ENCODE measurements around the gene ROPN1L. TPM values are rescaled to one million over a fixed set of nuclear protein-coding genes. Genes with fewer than 3 reads are reported as not detected.

Gene ROPN1L
- total RNA-seq, 1 experiment from 2014 or later = 7.1 TPM

GRCh38 chr5:10454591-10455276, 13.1 kb downstream of the ROPN1L start:
- peaks cover 47% of the 10 kb centered on the region for H3K4me1 ChIP-seq (replicated peaks; ENCODE audit: insufficient read depth)
- no peaks in the 10 kb centered on the region for H3K9me3 ChIP-seq (ENCODE audit: insufficient read depth, low read depth)
- peak overlapping the region; percentile 72 for H3K27ac ChIP-seq
- CTCF ChIA-PET = interaction anchor here (0.6 to 6.5 kb wide), 7 partner anchors 97 to 270 kb away, joined by 3 to 69 read pairs (median 3); no protein-coding TSS in a partner anchor
- POLR2A ChIA-PET (ENCODE audit: unreplicated experiment) = interaction anchor here (0.7 to 1.7 kb wide), 4 partner anchors 17 to 153 kb away, joined by 3 to 10 read pairs (median 7); no protein-coding TSS in a partner anchor
- no peaks in the 10 kb centered on the region for H3K9me2 ChIP-seq (ENCODE audit: insufficient read depth)
- peak in 1 of 2 experiments; percentile 63 for DNase-seq
- H2AFZ ChIP-seq = no peak overlapping the region
- no TSS peak for BruUV-seq (replicated peaks)
- H3K36me3 ChIP-seq (ENCODE audit: low read depth) = no peaks in the 10 kb centered on the region
- no peak overlapping the region for H3K4me3 ChIP-seq
- H3K4me2 ChIP-seq = peak overlapping the region; percentile 17
- no peaks in the 10 kb centered on the region for H3K79me2 ChIP-seq (ENCODE audit: low read depth)
- H4K20me1 ChIP-seq (ENCODE audit: insufficient read depth) = no peaks in the 10 kb centered on the region
- intact Hi-C loops (cut with micrococcal nuclease; ENCODE audit: unreplicated experiment) = loop anchor here (1.0 to 10.0 kb wide), 7 partner anchors 31 to 1268 kb away; no protein-coding TSS in a partner anchor
- peaks cover 20% of the 10 kb centered on the region for H3F3A ChIP-seq (ENCODE audit: insufficient read depth, low read depth)
- TF ChIP-seq EZH2 (IDR thresholded peaks at IDR 0.05; ENCODE audit: low read depth) (no peak), CTCF (conservative IDR thresholded peaks at IDR 0.05) (no peak)
- H3K27me3 ChIP-seq (ENCODE audit: insufficient read depth, low read depth) = no peaks in the 10 kb centered on the region

GRCh38 chr5:10455277-10455670, 13.6 kb downstream of the ROPN1L start:
- Histone ChIP-seq H3K9me2 (ENCODE audit: insufficient read depth) (no peaks in the 10 kb centered on the region), H3K4me1 (replicated peaks; ENCODE audit: insufficient read depth) (peaks cover 48% of the 10 kb centered on the region), H3K79me2 (ENCODE audit: low read depth) (no peaks in the 10 kb centered on the region), H3K9me3 (ENCODE audit: insufficient read depth, low read depth) (no peaks in the 10 kb centered on the region), H3K27ac (no peak overlapping the region), H4K20me1 (ENCODE audit: insufficient read depth) (no peaks in the 10 kb centered on the region), H3K4me3 (no peak overlapping the region), H3K27me3 (ENCODE audit: insufficient read depth, low read depth) (no peaks in the 10 kb centered on the region), H3K36me3 (ENCODE audit: low read depth) (no peaks in the 10 kb centered on the region), H3K4me2 (no peak overlapping the region), H2AFZ (no peak overlapping the region), H3F3A (ENCODE audit: insufficient read depth, low read depth) (peaks cover 20% of the 10 kb centered on the region)
- no peak for DNase-seq
- TF ChIP-seq EZH2 (IDR thresholded peaks at IDR 0.05; ENCODE audit: low read depth) = no peak
- POLR2A ChIA-PET (ENCODE audit: unreplicated experiment) = interaction anchor here (0.7 to 1.7 kb wide), 3 partner anchors 16 to 153 kb away, joined by 3 to 10 read pairs (median 5); no protein-coding TSS in a partner anchor
- no TSS peak for BruUV-seq (replicated peaks)
- intact Hi-C loops (cut with micrococcal nuclease; ENCODE audit: unreplicated experiment) = loop anchor here (10.0 kb wide), 2 partner anchors 510 to 810 kb away; no protein-coding TSS in a partner anchor
- CTCF ChIA-PET = interaction anchor here (0.6 to 6.5 kb wide), 5 partner anchors 14 to 173 kb away, joined by 3 to 69 read pairs (median 5); no protein-coding TSS in a partner anchor

GRCh38 chr5:10456583-10457420, 15.1 kb downstream of the ROPN1L start:
- Histone ChIP-seq H3K79me2 (ENCODE audit: low read depth) (no peaks in the 10 kb centered on the region), H3K4me1 (replicated peaks; ENCODE audit: insufficient read depth) (peaks cover 46% of the 10 kb centered on the region), H3K4me3 (no peak overlapping the region), H4K20me1 (ENCODE audit: insufficient read depth) (no peaks in the 10 kb centered on the region), H3K36me3 (ENCODE audit: low read depth) (no peaks in the 10 kb centered on the region), H3K4me2 (no peak overlapping the region), H3F3A (ENCODE audit: insufficient read depth, low read depth) (peaks cover 25% of the 10 kb centered on the region), H3K27me3 (ENCODE audit: insufficient read depth, low read depth) (no peaks in the 10 kb centered on the region), H2AFZ (no peak overlapping the region), H3K27ac (no peak overlapping the region), H3K9me3 (ENCODE audit: insufficient read depth, low read depth) (no peaks in the 10 kb centered on the region), H3K9me2 (ENCODE audit: insufficient read depth) (no peaks in the 10 kb centered on the region)
- TF ChIP-seq EZH2 (IDR thresholded peaks at IDR 0.05; ENCODE audit: low read depth) (no peak), CTCF (conservative IDR thresholded peaks at IDR 0.05) (no peak)
- intact Hi-C loops (cut with micrococcal nuclease; ENCODE audit: unreplicated experiment) = loop anchor here (10.0 kb wide), 2 partner anchors 508 to 808 kb away; no protein-coding TSS in a partner anchor
- ChIA-PET POLR2A (ENCODE audit: unreplicated experiment) (no interaction called here), CTCF (interaction anchor here (6.5 kb wide), 1 partner anchor 171 kb away, joined by 69 read pairs; no protein-coding TSS in a partner anchor)
- BruUV-seq (replicated peaks) = no TSS peak
- DNase-seq = peak in 1 of 2 experiments; percentile 34

All from PC-9 (cell line).